NCI-H128 (cell line): ENCODE measurements around the gene GJA4.
"Not testable (repeated sequence)": the region's sequence is repeated elsewhere in the genome, so short reads cannot be mapped to it uniquely, and the experiment has no call there.

ENCODE experiments used
- DNase-seq: peaks from one replicate; lab custom pipeline; 2025; ENCODE audit not compliant: unreplicated experiment; lab: John Stamatoyannopoulos, UW

Gene GJA4

GRCh38 chr1:34787461-34788420 is 5.1 kb upstream of the GJA4 start:
- DNase-seq = no peak

- DNase-seq = no peak
These were observed 1.8 kb upstream of the GJA4 start for GRCh38 chr1:34790985-34791384.

- no peak for DNase-seq
These were observed 375 bp upstream of the GJA4 start for GRCh38 chr1:34792424-34792823.

GRCh38 chr1:34794001-34794789 is 1.4 kb downstream of the GJA4 start:
- no peak for DNase-seq

- DNase-seq = no peak
These were observed 2.0 kb downstream of the GJA4 start for GRCh38 chr1:34794790-34795180.

GRCh38 chr1:34795916-34796315 is 3.1 kb downstream of the GJA4 start:
- no peak for DNase-seq

- no peak for DNase-seq
These were observed 4.2 kb downstream of the GJA4 start for GRCh38 chr1:34796990-34797389.

- DNase-seq = no peak
These were observed 7.4 kb downstream of the GJA4 start for GRCh38 chr1:34800214-34800613.

DNA sequence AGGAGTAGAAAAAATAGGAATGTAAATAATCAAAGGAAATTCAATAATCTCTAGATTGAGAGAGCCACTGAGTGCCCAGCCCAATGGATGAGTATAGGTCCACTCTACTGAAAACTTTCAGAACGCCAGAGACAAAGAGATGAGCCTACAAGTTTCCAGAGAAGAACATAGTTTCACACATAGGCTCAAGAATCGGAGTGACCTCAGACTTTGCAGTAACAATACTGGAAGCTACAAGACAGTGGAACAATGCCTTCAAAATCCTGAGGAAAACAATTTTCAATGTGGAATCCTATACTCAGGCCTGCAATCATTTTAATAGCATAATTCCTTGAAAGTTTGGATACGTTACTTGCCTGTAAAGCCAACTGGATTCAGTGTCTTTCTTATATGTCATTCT is 11.0 kb downstream of the GJA4 start:
- no peak for DNase-seq

DNA sequence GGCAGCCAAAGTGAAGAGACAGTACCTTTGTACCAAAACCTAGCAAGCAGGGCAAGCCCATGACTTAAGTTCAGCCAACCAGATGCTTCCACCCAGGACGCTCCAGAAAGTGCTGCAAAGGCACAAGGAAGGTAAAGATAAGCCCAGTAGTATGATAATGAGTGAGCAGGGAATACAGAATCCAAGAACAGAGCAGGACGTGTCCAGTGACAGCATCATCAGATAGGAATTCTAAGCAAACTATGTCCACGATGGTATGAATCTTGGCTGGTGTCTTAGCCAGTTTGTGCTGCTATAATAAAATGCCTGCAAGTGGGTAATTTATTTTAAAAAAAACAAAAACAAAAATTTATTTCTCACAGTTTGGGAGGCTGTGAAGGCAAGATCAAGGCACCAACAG is 13.6 kb downstream of the GJA4 start:
- DNase-seq = no peak

GRCh38 chr1:34808051-34808810 is 15.4 kb downstream of the GJA4 start:
- DNase-seq = no peak

DNA sequence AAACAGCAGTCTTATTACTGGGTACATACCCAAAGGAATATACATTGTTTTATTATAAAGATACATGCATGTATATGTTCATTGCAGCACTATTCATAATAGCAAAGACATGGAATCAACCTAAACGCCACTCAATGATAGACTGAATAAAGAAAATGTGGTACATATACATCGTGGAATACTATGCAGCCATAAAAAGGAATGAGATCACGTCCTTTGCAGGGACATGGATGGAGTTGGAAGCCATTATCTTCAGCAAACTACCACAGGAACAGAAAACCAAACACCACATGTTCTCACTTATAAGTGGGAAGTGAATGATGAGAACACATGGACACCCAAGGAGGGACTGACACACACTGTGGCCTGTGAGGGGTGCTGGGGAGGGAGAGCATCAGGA is 18.0 kb downstream of the GJA4 start:
- not testable (repeated sequence) for DNase-seq

- no peak for DNase-seq
These were observed 23.5 kb downstream of the GJA4 start for GRCh38 chr1:34816332-34816731.

GRCh38 chr1:34816778-34817177 is 24.0 kb downstream of the GJA4 start:
- DNase-seq = no peak

DNA sequence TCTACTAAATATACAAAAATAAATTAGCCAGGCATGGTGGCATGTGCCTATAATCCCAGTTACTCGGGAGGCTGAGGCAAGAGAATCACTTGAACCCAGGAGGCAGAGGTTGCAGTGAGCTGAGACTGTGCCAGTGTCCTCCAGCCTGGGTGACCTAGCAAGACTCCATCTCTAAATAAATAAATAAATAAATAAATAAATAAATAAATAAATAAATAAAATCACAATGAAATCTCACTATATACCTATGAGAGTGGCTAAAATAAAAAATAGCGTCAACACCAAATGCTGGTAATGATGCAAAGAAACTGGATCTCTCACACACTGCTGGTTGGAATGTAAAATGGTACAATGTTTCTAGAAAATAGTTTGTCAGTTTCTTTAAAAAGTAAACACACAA is 26.1 kb downstream of the GJA4 start:
- not testable (repeated sequence) for DNase-seq

- DNase-seq = no peak
These were observed 29.4 kb downstream of the GJA4 start for GRCh38 chr1:34822202-34822601.

- no peak for DNase-seq
These were observed 32.1 kb downstream of the GJA4 start for GRCh38 chr1:34824817-34825454.

- no peak for DNase-seq
These were observed 32.8 kb downstream of the GJA4 start for GRCh38 chr1:34825455-34826091.

- DNase-seq = no peak
These were observed 34.6 kb downstream of the GJA4 start for GRCh38 chr1:34827341-34827941.

- no peak for DNase-seq
These were observed 35.8 kb downstream of the GJA4 start for GRCh38 chr1:34828611-34829010.
